H54 (cell line): ENCODE results near the gene ETS2.

Source experiments
- DNase-seq: peaks from one replicate; pipeline ENCODE4 v3.0.0; 2011; ENCODE audit warnings: low spot score, mixed read lengths; ENCODE audit not compliant: insufficient read length
- FAIRE-seq: peaks from 3 replicates; lab custom pipeline; 2011; peaks lifted over from hg19 to GRCh38; lab: Jason Lieb, UNC
- POLR2A ChIP-seq: IDR thresholded peaks from 2 replicates; pipeline ENCODE4 v1.6.1; 2011; ENCODE audit warnings: low read depth, mild to moderate bottlenecking, low read length

ETS2 gene

GRCh38 chr21:38850277-38850951 lies 44.7 kb downstream of the ETS2 start:
- FAIRE-seq (no peak), DNase-seq (no peak)
- TF ChIP-seq POLR2A: no peak

GRCh38 chr21:38851101-38851500 lies 45.4 kb downstream of the ETS2 start:
- FAIRE-seq: no peak
- no peak for DNase-seq
- TF ChIP-seq POLR2A: no peak

- FAIRE-seq (no peak), DNase-seq (no peak)
- no peak for TF ChIP-seq POLR2A
Measured at GRCh38 chr21:38852278-38852677, 46.5 kb downstream of the ETS2 start.

DNA sequence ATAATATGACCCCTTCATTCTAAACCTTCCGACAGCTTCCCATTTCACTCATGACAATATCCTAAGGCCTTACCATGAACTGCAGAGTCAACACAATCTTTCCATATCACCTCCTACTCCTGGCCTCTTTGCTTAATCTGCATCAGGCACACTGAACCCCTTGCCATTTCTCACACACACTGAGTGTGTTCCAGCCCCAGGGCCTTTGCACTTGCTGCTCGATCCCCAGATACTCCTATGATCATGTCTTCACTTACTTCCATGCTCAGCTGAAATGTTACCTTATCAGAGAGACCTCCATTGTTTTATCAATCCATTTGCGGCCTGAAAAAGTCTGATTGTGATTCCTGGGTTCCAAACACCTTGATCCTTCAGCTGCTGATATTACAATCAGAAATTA lies 47.0 kb downstream of the ETS2 start:
- DNase-seq (no peak), FAIRE-seq (no peak)
- no peak for TF ChIP-seq POLR2A

- TF ChIP-seq POLR2A: no peak
- FAIRE-seq (peak; percentile 89), DNase-seq (peak; percentile 71)
Measured at GRCh38 chr21:38853421-38853919, 47.7 kb downstream of the ETS2 start.

GRCh38 chr21:38857152-38857825 lies 51.6 kb downstream of the ETS2 start:
- FAIRE-seq: no peak

GRCh38 chr21:38858026-38858811 lies 52.5 kb downstream of the ETS2 start:
- DNase-seq: no peak
- no peak for TF ChIP-seq POLR2A
- no peak for FAIRE-seq

More at GRCh38 chr21:38857152-38857825, 51.6 kb downstream of the ETS2 start:
- TF ChIP-seq POLR2A: no peak
- no peak for DNase-seq

DNA sequence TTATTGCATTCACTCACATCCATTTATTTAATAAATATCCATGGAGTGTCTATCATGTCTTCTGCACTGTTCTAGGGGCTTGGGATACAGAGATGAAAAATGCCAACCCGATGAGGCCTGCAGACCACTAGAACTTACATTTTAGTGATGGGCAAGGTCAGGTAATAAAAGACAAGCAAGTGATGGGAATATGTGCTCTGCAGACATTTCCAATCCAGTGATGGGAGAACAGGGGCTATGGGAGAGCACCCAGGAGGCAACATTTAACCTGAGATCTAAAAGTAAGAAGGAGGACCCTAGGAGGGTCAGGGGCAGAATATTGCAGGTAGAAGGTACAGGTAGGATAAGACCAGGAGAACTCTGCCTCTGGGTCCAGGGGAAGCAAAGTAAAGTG lies 53.1 kb downstream of the ETS2 start:
- no peak for TF ChIP-seq POLR2A
- DNase-seq (no peak), FAIRE-seq (no peak)

DNA sequence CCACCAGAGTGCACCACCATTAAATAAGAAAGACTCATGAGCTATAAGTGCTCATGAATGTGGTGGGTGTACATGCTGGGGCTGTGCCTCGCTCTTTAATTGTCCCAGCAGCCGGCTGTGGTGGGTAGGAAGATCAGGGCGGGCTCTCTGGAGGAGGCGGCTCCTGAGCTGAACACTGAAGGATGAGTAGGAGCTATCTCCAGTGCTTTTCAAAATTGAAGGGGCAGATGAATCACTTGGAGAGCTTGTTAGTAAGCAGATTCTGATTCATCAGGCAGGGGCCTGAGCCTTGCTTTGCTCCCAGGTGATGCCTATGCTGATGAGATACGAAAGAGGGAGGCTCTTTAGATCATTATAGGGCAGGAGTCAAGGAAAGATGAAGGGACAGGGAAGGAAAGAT lies 54.1 kb downstream of the ETS2 start:
- no peak for TF ChIP-seq POLR2A
- FAIRE-seq: no peak
- DNase-seq: no peak

GRCh38 chr21:38861056-38861455 lies 55.3 kb downstream of the ETS2 start:
- FAIRE-seq: no peak
- no peak for DNase-seq
- TF ChIP-seq POLR2A: no peak

- no peak for TF ChIP-seq POLR2A
- DNase-seq (no peak), FAIRE-seq (no peak)
Measured at GRCh38 chr21:38861989-38862683, 56.4 kb downstream of the ETS2 start.

DNA sequence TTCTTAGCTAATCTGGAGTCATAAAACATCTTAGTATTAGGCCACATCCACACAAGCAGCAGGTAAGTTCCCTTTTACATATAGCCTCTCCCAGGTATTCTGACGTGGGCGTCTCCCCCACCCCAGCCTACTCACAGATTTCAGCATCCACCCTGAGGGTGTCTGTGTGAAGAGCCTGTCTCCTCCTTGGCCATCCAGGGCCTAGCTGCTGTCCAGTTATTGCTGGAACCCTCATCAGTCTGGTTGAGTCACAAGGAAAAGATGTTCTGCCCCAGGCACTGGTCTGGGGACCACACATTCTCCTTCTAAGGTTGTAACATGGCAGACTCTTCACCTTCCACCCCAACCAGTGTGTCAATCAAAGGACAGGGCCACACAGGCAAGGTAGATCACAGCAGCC lies 57.6 kb downstream of the ETS2 start:
- no peak for DNase-seq
- TF ChIP-seq POLR2A: no peak
- FAIRE-seq: no peak

GRCh38 chr21:38863843-38864363 lies 58.2 kb downstream of the ETS2 start:
- FAIRE-seq (no peak), DNase-seq (no peak)
- TF ChIP-seq POLR2A: no peak
